Measurements from ENCODE around the gene EIF3F.

DNA sequence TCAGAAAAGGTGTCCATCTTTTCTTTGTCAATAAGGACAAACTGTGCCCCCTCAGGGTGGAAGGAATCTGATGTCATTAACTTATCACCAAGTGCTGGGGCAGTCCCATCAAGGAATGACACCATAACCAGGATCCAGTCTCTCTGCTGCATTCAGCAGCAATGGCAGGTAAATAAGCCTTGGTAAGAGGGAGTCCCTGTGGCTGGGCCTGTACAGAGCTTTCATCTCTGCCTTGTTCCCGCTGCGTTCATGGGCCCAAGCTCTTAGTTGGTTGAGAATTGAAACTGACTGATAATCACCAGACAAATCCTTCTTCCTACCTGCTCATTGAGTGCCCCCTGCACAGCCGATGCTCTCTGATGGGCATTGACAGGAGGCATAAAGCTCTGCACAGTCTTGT lies 22.7 kb downstream of the EIF3F start:
- TF ChIP-seq, protein P1, sequence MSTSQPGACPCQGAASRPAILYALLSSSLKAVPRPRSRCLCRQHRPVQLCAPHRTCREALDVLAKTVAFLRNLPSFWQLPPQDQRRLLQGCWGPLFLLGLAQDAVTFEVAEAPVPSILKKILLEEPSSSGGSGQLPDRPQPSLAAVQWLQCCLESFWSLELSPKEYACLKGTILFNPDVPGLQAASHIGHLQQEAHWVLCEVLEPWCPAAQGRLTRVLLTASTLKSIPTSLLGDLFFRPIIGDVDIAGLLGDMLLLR (CRISPR knock-in tag; IDR thresholded peaks at IDR 0.05): no peak
- TF ChIP-seq ZNF777 (CRISPR knock-in tag; IDR thresholded peaks at IDR 0.05) (no peak), ZNF766 (CRISPR knock-in tag; IDR thresholded peaks at IDR 0.05; ENCODE audit: borderline replicate concordance) (no peak), POLR2A (IDR thresholded peaks at IDR 0.05; ENCODE audit: insufficient read depth in 1 of 2, low read depth in 2 of 2, low read length in 2 of 2) (no peak), ZNF740 (CRISPR knock-in tag; IDR thresholded peaks at IDR 0.05) (no peak), MYC (CRISPR knock-in tag; IDR thresholded peaks at IDR 0.05; ENCODE audit: borderline replicate concordance) (no peak), CBFB (CRISPR knock-in tag; IDR thresholded peaks at IDR 0.05) (no peak), RELA (CRISPR knock-in tag; IDR thresholded peaks at IDR 0.05) (no peak), RBM22 (optimal IDR thresholded peaks at IDR 0.05; ENCODE audit: low read length) (no peak), EZH2 (conservative IDR thresholded peaks at IDR 0.05; ENCODE audit: low read depth, low read length) (no peak), POLR2AphosphoS5 (IDR thresholded peaks at IDR 0.05; ENCODE audit: low read depth, low read length) (no peak), KDM2A (CRISPR knock-in tag; IDR thresholded peaks at IDR 0.05; ENCODE audit: borderline replicate concordance, low read depth) (no peak)
- TF ChIP-seq, protein P2, sequence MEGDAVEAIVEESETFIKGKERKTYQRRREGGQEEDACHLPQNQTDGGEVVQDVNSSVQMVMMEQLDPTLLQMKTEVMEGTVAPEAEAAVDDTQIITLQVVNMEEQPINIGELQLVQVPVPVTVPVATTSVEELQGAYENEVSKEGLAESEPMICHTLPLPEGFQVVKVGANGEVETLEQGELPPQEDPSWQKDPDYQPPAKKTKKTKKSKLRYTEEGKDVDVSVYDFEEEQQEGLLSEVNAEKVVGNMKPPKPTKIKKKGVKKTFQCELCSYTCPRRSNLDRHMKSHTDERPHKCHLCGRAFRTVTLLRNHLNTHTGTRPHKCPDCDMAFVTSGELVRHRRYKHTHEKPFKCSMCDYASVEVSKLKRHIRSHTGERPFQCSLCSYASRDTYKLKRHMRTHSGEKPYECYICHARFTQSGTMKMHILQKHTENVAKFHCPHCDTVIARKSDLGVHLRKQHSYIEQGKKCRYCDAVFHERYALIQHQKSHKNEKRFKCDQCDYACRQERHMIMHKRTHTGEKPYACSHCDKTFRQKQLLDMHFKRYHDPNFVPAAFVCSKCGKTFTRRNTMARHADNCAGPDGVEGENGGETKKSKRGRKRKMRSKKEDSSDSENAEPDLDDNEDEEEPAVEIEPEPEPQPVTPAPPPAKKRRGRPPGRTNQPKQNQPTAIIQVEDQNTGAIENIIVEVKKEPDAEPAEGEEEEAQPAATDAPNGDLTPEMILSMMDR (CRISPR knock-in tag; IDR thresholded peaks at IDR 0.05): no peak
- TF ChIP-seq, protein P3, sequence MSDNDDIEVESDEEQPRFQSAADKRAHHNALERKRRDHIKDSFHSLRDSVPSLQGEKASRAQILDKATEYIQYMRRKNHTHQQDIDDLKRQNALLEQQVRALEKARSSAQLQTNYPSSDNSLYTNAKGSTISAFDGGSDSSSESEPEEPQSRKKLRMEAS (IDR thresholded peaks at IDR 0.05): no peak

All from HepG2 (cell line).